HCEC 1CT (cell line): Measurements from ENCODE around the gene LRCOL1.
A peak's percentile ranks its signal among the peaks of the same experiment; 100 is the strongest.

Experiments
- DNase-seq: peaks from one replicate; pipeline ENCODE4 v3.0.0-alpha.2; 2017

Gene LRCOL1

DNA sequence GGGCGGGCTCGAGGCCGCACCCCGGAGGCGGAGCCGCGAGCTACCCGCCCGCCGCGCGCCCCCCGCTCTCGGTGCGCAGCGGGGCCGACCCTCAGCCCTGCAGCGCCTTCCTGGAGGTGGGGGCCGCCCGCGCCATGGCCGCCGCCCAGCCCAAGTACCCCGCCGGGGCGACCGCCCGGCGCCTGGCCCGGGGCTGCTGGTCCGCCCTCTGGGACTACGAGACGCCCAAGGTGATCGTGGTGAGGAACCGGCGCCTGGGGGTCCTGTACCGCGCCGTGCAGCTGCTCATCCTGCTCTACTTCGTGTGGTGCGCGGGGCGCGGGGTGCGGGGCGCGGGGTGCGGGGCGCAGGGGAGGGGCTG is 8.3 kb upstream of the LRCOL1 start, which contains the start of gene P2RX2:
Gene P2RX2 (plus strand): TSS at position 94 of the 361 bp plus-strand sequence. CDS start 41 bp downstream, at position 135.
- DNase-seq, result no peak

DNA sequence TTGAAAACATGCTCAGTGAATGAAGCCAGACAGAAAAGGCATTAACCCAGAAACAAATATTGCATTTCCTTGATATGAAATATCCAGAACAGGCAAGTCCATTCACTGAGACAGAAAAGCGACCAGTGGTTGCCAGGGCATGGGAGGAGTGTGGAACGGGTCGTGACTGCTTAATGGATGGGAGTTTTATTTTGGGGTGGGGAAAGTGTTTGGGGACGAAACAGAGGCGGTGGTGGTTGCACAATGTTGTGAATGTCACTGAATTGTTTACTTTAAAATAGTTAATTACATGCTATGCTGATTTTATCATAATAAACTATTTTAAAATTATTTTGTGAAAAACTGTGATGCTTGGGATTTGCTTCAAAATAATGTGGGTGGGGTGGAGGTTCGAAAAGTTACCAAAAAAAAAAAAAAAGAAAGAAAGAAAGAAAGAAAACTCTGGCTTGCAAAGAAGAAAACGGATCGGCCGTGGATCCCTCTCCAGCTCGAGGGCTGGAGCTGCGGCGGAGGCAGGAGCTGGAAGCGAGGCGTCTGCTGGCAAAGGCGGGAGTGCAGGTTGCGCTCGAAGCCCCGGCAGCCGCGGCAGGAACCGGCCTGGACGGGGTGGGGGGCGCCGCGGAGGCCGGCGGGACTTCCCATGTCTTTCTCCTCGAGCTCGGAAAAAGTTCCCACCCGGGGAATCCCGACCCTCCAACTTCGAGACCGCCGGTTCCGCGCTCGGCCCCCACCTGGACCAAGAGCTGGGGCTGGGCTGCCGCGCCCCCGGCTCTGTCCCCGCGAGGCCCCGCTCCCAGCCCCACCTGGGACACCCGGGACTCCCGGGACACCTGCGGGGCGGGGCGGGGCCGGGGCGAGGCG is 7.7 kb upstream of the LRCOL1 start:
- DNase-seq, result no peak

DNA sequence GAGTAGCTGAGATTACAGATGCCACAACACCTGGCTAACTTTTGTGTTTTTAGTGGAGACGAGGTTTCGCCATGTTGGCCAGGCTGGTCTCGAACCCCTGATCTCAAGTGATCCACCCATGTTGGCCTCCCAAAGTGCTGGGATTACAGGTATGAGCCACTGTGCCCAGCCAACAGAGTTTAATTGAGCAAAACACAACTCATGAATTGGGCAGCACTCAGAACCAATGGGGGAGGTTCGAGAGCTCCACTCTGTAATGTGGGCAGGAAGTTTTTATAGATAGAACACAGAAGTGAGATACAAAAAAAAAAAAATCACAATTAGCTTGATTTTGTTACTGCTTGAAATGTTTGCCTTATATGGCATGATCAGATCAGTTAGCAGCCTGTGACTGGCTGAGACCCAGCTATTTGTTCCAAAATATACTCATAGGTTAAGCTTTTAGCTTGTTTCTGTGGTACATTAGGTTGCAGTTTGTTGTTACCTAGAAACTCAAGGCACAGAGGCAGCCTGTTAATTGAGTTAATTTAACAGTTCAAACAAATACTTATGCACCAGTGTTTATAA is 6.8 kb upstream of the LRCOL1 start:
- no peak for DNase-seq

DNA sequence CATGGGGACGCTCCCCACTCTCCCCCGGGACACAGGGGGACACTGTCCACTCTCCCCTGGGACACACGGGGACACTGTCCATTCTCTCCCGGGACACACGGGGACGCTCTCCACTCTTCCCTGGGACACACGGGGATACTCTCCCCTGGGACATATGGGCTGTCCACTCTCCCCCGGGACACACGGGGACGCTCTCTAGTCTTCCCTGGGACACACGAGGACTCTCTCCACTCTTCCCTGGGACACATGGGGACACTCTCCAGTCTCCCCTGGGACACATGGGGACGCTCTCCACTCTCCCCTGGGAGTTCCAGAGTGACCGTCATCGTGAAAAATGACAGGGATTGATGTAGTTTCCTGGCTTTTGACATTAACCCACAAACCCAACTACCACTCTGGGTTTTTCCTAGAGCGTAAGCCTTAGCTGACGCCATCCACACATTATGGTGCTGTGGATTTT is 5.2 kb upstream of the LRCOL1 start:
- no peak for DNase-seq

DNA sequence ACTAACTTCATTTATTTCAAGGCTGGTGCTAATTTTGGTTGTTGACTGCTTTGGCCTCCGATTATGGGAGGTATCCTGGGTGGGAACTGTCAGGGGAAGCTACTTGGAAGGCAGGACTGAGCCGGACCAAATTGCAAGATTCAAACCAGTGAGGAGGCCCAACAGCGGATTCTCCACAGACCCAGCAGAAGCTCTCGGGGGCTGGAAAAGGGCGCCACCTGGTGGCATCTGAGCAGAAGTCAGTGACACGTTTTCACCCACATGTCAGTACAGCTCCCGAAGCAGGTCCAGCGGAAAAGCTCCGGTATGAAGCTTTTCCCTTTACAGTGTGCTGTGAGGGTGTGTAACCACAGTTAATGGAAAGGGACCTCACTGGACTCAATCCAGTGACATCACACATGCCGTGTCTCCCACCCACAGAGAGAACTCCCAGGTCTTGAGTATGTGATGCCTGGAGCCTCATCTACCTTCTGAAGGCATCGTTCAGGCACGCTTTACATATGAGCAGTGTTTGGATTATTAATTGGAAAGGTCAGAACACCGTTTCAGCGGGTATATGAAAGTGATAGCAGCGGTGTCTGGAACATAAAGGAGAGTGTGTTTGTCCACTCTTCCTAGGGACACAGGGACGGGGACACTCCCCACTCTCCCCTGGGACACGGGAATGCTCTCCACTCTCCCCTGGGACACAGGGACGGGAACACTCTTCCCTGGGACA is 4.6 kb upstream of the LRCOL1 start:
- peak; percentile 64 for DNase-seq

DNA sequence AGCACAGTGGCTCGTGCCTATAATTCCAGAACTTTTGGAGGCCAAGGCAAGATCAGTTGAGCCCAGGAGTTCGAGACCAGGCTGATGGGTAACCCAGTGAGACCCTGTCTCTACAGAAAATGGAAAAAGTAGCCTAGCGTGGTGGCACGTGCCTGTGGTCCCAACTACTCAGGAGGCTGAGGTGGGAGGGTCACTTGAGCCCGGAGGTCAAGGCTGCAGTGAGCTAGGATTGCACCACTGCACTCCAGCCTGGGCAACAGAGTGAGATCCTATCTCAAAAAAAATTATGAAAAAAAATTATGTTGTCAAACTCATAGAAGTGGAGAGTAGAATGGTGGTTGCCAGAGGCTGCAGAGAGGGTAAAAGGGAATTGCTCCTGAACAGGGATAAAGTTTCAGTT is 3.6 kb upstream of the LRCOL1 start:
- no peak for DNase-seq

DNA sequence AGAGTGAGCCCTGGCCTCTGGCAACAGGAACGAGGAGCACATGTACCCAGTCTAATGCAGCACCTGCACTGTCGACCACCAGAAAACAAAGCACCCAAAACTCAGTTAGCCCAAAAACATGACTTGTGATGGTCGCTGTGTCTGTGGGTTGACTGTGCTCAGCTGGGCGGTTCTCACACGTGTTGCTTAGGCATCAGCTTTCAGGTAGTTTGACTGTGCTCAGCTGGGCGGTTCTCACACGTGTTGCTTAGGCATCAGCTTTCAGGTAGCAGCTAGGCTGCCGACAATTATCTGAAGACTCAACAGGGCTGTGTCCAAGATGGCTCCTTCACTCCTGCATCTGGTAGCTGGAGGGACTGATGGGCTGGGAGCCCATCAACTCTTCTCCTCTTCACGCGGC is 1.2 kb upstream of the LRCOL1 start:
- no peak for DNase-seq

DNA sequence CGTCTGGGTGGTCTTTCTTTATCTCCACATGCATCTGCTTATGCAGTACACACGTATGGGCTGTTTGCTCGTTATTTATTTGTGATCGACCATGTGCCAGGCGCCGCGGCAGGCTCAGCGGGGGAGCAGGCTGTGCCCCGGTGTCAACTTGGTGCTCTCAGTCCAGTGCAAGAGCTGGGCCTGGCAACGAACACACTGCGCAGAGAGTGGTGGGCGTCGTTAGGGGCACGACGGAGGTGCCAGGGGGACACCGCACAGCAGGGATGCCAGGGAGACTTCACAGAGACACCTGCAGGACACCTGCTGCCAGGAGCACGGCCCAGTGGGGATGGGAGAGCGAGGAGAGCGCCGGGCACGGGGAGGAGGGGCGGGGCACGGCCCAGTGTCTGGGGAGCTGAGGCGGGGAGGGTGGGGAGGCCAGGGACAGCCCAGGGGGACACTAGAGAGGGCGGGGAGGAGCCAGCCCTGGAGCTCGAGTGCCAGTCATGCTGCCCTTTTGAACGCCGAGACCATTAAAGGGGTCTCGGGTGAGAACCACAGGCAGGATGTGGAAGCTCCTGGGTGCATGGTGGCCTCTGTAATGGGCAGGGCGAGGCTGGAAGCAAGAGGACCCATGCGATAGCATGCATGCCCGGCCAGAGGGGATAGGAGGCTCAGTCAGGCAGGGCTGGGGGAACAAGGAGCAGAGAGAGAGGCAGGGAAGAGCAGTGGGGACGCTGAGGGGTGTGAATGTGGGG is 652 bp upstream of the LRCOL1 start:
- DNase-seq, result no peak

DNA sequence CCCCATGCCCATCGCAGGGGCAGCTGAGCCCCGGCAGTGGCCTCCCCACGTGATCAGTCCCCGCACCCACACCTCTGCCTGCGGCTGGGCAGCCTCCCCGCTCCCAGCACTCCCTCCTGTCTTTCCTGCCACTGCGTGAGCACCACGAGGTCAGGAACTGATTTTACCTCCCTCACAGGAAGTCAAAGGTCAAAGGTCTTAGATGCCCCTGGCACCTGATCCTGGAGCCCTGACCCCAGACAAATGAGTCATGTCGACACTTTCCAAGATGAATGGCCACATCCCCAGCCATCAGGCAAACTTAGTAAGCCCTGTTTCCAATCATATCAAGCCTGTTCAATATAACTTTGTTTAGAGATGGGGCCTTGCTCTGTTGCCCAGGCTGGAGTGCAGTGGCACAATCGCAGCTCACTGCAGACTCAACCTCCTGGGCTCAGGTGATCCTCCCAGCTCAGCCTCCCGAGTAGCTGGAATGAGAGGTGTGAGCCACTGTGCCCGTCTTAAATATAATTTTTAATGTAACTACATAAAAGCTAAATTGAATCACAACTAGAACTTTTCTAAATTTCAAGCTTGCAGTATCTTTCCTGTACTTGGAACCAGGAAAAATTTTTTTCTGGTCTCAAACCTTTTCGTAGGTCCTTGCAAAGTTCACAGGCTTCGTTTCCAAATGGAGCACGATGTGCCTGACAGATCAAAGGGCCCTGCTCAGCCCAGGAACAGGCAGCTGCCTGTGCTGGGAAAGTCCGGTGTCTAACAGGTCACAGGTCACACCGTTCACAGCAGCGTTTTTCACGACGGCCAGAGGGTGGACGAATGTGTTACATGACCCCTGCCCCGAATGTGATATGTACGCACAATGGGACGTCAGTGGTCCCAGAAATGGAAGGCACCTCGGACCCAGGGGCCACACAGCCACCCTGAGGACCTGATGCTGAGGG is 1.9 kb downstream of the LRCOL1 start:
- no peak for DNase-seq

DNA sequence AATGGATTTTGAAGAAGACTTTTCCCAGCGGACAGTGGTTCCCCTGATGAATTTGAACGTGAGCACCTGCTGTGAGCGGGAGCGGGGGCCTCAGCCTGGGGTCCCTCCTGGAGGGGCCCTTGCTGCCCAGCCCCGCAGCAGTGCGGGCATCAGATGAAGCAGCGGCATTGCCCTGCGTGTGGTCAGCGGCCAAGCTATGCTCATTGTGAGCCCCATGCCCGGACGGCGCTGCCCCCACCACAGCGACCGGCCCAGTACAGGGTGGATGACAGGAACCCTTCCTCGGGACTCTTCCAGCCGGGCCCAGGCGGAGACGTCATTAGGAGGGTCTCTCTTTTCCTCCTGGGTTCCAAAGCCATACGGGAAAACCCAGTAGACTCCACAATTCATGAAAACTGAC is 3.5 kb downstream of the LRCOL1 start:
- no peak for DNase-seq

DNA sequence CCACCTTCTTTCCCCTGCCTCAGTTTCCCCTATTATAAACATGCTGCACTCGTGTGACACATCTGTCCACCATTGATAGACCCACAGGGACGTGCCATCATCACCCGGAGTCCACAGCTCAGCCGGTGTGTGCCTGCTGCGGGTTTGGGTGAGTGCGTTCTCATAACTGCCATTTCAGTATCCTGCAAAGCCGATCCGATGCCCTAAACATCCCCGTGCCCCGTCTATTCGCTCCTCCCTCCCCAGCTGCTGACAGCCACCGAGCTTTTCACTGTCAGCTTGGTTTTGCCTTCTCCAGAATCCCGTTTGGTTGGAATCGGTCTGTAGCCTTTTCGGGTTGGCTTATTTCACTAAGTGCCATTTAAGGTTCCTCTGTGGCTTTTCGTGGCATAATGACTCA is 3.9 kb downstream of the LRCOL1 start:
- DNase-seq, result no peak

DNA sequence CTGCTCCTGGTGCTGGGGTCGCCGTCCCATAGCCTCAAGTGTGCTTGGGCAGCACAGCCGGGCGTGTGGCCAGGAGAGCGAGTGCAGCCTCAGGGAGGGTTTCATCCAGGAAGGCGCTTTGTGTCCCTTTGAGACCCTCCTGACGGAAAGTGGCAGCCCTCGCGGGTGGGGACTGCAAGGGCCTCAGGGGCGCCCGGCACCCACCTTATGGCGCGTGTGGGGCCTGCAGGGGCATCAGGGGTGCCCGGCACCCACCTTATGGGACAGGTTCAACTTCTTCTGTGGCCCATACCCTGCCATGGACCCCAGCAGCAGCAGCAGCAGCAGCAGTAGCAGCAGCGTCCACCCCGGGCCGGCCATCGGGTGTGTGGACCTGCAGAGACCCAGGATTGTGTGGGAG is 4.5 kb downstream of the LRCOL1 start:
- DNase-seq, result no peak

DNA sequence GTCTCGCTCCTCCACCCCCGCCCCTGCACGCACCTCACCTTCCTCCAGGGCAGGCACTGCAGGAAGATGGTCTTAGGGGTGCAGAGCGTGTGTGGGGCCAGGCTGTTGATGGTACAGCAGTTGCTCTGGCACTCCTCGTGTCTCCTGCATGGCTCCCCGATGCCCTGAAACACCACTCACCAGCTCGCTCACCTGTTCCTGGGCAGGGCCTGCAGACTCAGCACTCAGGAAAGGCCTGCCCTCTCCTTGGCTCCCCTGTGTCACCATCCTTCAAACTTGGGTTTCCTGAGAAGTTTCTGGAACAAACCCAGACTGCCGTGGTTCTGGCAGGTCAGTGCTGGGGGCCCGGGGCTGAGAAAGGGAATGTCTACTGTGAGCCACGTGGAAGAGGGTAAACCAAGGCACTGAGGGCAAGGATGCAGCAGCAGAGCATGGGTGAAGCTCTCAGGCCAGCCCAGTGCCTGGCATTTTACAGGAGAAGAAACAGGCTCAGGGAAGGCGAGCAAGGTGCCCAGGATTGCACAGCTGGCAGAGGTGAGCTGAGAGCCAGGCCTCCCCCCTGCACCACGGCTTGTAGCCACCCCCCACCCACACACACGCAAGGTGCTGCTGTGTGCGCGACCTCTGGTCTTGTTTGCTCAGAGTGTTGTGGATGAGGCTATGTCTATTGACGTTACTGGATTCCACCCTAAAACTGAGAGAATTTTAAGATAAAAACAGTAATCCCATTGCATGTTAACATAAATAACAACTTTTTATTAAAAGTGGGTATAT is 5.5 kb downstream of the LRCOL1 start:
- DNase-seq, result no peak

DNA sequence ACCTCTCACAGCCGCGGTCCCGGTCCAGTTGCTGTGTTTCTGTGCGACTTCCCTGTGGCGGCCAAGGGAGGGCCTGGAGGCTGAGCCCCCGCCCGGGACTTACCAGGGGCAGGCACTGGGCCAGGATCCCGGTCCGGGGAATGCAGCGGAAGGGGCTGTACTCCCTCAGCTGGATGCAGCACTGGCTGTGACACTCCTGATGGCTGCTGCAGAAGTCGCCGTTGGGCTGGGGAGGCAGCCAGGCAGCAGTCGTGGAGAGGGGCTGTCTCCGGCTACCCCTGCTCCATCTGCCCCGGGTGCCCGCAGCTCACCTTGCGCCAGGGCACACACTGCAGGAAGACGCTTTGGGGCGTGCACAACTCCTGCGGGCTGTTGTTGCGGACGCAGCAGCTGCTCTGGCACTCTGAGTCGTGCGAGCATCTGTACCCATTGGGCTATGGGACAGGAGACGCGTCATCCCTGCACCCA is 6.2 kb downstream of the LRCOL1 start:
- DNase-seq, result no peak

DNA sequence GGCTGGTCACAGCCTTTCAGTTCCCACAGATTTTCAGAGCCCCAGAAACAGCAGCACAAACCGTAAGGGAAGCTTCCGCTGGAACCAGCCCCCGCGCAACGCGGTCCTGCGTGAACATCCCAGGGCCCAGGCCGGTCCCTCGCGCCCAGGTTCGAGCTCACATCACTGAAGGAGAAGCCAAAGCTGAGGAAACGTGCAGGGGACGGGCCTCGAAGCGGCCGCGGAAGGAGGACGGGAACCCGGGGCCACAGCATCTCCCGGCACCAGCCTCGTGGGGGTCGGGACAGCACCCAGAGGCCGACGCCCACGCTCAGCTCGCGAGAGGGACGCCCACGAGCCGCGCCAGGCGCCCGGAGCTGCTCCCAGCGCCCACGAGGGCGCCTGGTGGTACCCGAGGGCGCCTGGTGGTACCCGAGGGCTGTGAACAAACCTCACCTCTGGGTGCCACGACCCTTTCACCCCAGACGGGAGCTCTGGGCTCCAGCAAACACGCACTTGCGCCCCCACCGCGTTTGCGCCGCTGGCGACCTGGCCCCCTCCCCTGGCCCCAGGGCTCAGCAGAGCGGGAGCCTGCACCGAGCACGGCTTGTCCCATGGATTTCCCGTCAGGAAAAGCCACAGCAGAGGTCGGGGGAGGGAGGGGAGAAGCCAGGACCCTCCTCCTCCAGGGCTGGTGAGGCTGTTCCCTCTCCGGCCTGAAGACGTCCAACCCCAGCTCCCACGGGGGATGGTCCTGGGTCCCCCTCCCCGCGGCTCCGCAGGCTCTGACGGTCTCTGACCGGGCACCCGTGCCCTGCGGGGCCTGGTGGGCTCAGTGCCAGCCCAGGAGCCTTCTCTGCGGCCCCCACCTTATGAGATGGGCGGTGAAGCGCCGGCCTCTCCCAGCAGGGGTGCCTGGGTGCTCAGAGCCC is 6.9 kb downstream of the LRCOL1 start:
- no peak for DNase-seq

DNA sequence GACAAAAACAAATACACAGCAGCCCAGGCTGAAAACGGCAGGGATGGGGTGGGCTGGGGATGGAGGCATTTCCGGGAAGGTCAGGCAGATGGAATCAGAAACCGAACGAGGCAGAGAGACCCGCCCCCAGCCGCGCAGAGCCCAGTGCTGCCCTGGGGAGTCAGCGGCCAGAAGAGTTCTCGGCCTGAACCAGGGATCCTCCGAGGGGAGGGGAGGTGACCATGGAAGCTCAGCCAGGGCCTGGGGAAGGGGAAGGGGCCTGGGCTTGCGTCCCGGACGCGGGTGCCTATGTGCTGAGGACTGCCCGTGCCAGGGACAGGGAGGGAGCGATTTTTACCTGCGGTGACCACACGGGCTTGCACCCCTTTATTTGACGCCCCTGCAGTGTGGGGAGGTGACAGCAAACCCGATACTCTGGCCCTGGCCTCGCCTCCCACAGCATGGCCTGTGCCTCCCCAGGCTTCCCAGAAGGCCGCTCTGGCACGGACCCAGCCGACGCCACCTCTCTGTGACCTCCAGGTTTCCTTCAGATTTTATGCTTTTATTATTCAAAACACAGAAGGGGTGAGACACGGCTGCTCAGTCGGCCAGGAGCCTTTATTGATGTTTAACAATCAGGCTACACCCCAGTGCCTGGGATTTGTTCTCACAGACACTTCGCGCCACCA is 7.7 kb downstream of the LRCOL1 start:
- no peak for DNase-seq

DNA sequence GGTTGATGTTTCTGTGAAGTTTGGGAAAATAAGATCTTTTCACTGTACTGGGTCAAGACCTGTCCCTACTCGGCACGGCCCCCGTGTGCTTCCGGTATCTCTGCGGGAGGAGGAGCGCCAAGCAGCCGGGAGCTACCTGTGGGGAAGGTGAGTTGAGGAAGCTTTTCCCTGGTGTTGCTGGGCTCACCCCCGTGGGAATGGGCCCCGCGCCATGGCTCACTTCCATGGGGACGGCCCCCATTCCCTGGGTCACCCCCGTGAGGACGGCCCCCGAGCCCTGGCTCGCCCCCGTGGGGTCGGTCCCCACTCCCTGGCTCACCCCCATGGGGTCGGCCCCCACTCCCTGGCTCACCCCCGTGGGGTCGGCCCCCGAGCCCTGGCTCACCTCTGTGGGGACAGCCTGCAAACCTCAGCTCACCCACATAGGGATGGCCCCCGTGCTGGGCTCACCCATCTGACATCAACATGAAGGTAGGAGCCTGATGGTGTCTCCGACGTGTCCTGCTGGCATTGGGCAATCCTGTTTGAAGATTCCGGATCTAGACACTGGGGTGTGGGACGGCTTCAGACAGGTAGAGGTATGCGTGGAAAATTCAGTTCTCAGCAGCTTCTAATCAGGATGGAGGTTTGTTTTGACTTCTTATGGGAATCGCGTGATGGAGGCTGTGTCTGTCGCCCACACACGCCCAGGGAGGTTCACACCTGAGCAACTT is 9.1 kb downstream of the LRCOL1 start:
- no peak for DNase-seq
